Stimulated activated CD4-positive, alpha-beta T cell treated with anti-CD3 and anti-CD28 coated beads, TNF-alpha, amount 100 ng/mL, for 24 hours (primary cell): Measurements from ENCODE around the gene FCF1.
A peak's percentile ranks its signal among the peaks of the same experiment; 100 is the strongest.
"Not testable (repeated sequence)": the region's sequence is repeated elsewhere in the genome, so short reads cannot be mapped to it uniquely, and the experiment has no call there.

Experiments
- DNase-seq, 3 experiments: peaks; one replicate each; pipeline ENCODE4 v3.0.0-alpha.2; 2020; ENCODE audit warnings: low read depth in 3 of 3

FCF1 gene

GRCh38 chr14:74698465-74698864 lies 14.5 kb upstream of the FCF1 start:
- no peak for DNase-seq

GRCh38 chr14:74702293-74702692 lies 10.7 kb upstream of the FCF1 start:
- no peak for DNase-seq

GRCh38 chr14:74703043-74703442 lies 9.9 kb upstream of the FCF1 start:
- no peak for DNase-seq

GRCh38 chr14:74704656-74705055 lies 8.3 kb upstream of the FCF1 start:
- no peak for DNase-seq

DNA sequence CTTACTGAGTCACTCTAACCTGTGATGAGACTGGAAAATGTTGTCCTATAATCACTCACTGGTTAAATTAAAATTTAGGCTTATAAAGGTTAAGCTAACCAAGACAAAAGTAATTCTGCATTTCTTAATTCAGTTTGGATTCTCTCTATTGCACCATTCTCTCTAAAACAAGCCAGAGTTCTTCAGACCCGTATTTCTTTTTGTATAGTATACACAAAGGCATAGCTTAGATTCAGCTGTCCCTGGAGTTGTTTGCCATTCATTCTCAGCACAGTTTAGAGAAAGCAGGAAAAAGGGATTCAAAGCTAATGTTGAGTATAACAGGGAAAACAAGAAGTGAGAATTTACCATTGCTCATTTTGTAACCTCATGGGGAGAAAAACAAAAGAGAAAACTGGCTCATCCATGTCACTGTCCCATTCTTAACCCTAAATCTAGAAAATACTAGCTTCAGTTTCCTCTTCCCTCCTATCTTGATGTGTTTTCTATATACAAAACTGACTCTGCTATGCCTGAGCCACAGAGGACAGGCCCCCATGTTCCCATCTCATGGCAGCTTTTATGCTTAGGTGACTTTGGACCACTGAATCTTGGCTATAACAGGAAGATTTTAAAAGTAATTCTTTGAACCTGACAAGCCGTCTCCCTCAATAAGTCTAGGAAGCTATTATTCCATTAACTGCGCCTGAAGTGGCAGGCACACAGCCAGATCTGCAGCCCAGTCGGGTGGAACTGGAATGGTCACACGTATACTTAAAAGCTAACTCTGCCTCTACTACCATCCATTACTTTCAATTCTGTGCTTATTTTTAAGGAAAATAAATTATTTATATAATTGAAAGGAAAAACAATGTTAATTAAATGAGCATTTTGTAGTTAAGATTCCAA lies 7.1 kb upstream of the FCF1 start:
- DNase-seq, result no peak

GRCh38 chr14:74710480-74710879 lies 2.5 kb upstream of the FCF1 start:
- no peak for DNase-seq

- DNase-seq, result no peak
These were observed 1.3 kb upstream of the FCF1 start for GRCh38 chr14:74711651-74712050.

DNA sequence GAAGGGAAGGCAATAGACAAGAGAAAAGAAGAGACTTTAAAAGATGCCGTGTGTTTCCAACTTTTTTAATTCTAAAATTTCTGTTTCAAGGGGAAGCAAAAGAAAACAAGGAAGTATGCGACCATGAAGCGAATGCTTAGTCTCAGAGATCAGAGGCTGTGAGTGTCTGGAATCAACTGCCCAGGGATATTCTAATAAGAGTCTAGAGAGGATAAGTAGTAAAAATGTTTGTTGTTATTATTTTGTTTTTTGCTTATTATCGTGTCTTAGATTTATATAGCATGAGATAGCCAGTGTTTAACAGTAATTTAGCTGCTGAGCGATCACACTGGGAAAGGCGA lies 421 bp downstream of the FCF1 start:
- no peak for DNase-seq

DNA sequence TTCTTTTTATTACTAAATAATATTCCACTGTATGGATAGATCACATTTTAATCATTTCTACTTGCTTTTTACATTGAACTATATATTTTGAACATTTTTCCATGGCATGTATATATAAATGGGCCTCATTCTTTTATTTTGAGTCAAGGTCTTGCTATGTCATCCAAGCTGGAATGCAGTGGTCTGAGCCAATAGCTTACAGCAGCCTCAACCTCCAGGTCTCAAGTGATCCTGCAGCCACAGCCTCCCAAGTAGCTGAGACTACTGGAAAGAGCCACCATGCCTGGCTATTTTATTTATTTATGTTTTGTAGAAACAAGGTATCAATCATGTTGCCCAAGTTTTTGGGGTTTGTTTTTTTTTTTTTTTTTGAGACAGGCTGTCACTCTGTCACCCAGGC lies 7.6 kb downstream of the FCF1 start:
- no peak for DNase-seq

- DNase-seq, result no peak
These were observed 10.2 kb downstream of the FCF1 start for GRCh38 chr14:74723134-74723533.

DNA sequence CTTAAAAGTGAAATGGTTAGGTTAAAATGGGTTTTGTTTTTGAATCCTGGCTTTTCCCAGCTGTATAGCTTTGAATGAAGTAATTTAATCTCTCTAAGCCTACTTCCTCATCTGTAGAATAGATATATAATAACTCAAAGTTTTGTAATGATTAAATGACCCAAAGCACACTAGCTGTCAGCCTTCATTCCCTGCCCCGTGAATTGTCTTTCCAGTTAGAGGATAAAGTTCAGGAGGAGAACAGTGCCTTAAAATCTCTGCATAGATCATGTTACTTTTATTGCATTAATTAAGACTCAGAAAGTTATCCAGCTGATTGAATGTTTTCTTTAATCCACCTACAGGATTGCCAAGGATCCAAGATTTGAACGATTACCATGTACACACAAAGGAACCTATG lies 19.4 kb downstream of the FCF1 start:
- no peak for DNase-seq

DNA sequence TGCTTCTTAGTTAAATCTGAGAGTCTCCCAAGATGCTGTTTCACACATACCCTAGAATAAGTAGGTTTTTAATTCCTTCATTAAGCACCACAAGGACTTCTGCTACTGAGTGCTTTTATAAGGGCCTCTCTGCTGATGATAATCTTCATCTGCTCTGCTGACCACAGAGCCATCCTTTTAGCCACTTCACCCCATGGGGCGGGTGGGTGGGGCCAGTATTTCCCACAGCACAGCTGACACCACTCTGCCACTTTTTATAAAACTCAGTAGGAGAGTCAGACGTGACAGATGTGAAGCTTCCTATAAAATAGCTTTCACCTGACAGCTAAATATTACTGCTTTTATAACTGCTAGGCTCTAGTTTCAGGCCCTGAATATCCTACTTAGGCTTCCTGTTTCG lies 20.3 kb downstream of the FCF1 start:
- no peak for DNase-seq

DNA sequence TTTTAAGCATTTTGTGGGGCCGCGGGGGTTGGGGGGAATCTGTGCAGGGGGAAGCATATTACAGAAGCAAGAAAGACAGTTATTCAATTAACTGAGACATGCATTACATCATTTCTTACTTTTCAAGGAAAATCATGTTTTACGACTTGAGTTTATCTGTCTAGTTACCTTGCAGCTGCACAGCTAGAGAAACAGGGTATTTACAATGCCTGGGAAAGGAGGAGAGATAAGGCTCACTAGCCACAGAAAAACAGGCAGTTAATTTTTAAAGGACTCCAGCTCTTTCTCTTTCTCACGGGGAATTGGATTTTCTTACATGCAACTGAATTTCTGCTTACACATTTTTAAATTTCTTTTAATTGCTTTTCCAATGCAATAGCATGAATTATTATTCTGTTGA lies 22.2 kb downstream of the FCF1 start:
- DNase-seq, result no peak

DNA sequence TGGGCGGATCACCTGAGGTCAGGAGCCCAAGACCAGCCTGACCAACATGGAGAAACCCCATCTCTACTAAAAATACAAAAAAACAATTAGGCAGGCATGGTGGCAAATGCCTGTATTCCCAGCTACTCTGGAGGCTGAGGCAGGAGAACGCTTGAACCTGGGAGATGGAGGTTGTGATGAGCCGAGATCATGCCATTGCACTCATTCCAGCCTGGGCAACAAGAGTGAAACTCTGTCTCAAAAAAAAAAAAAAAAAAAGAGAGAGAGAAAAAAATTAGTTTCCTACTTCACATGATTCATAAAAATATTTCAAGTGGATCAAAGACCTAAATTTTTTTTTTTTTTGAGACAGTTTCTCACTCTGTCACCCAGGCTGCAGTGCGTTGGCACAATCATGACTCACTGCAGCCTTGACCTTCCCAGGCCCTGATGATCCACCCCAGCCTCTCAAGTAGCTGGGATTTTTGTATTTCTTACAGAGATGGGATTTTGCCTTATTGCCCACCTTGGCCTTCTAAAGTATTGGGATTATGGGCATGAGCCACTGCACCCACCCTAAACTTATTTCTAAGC lies 24.9 kb downstream of the FCF1 start:
- no peak for DNase-seq

- DNase-seq, result no peak
These were observed 26.5 kb downstream of the FCF1 start for GRCh38 chr14:74739293-74740030.

DNA sequence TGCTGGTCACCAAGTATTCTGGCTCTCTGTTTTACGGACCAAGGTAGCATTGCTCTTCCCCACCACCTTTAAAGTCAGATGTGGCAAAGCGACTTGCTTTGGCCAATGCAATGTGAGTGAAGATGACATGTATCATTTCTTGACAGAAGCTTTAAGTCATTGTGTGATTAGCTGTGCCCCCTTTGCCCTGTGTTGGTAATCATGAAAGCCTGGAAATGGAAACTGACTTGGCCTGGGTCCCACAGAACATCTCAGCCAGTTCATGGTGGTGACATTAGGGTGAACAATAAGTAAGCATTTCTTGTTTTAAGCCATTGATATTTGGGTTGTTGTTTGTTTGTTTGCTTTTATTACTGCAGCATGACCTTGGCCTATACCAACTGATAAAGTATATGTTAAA lies 34.3 kb downstream of the FCF1 start:
- no peak for DNase-seq

- DNase-seq, result no peak
These were observed 41.2 kb downstream of the FCF1 start for GRCh38 chr14:74754157-74754556.

DNA sequence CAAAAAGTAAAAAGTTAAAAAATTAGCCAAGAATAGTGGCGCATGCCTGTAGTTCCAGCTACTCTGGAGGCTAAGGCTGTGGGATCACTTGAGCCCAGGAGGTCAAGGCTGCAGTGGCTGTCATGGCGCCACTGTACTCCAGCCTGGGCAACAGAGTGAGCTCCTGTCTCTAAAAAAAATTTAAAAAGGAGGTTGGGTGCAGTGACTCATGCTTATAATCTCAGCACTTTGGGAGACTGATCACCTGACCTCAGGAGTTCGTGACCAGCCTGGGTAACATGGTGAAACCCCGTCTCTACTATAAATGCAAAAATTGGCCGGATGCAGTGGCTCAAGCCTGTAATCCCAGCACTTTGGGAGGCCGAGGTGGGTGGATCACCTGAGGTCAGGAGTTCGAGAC lies 42.0 kb downstream of the FCF1 start:
- no peak for DNase-seq

DNA sequence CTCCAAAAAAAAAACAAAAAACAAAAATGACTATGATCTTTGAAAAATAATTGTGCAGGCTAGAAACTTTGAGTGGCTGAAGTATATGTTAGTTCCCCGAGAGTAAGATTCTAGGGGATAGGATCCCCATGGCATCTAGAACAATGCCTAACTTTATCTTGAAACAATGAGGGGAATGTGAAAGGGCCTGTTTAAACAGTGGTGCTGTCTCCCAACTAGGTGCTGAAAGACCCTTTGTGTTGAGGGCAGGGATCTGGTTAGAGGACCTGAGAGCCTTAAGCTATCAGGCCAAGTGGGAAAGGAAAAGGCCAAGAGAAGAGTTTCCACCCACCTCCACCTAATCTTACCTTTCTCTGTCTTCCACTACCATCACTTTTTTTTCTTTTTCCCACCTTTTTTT lies 43.4 kb downstream of the FCF1 start:
- DNase-seq, result no peak

DNA sequence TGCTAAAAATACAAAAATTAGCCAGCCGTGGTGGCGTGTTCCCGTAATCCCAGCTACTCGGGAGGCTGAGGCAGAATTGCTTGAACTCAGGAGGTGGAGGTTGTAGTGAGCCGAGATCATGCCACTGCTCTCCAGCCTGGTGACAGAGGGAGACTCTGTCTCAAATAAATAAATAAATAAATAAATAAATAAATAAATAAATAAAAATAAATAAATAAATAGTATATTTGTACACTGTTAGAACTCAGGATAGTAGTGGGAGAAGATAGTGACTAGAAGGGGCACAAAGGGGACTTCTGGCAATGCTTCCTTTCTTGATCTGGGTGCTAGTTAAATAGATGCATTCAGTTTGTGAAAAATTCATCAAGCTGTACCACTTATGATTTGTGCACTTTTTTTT lies 45.6 kb downstream of the FCF1 start:
- not testable (repeated sequence) for DNase-seq

GRCh38 chr14:74762917-74763802 lies 50.2 kb downstream of the FCF1 start, which contains the start of gene YLPM1:
TSS of gene YLPM1 (plus strand) at chr14:74763316. CDS start at chr14:74763490, 174 bp downstream.
- peak; percentile 81 to 88 (median 85) for DNase-seq
